Ovary (tissue), 3 donors: ENCODE results near the gene ERCC5.

ENCODE experiments used
- CTCF ChIP-seq, 3 donors: fragments of 450-650 bp in 2 of 3; fragments of 200-600 bp in 1 of 3; IDR thresholded peaks; one replicate each; pipeline versions ENCODE4 v1.5.1 to v1.8.0; 2016 to 2022; ENCODE audit warnings: antibody characterized with exemption in 3 of 3, mild to moderate bottlenecking in 1 of 3
- EP300 ChIP-seq: sonication (generic); formaldehyde crosslinking; IDR thresholded peaks from one replicate; pipeline ENCODE4 v1.6.1; 2017; ENCODE audit warnings: antibody characterized with exemption
- POLR2A ChIP-seq: fragments of 450-650 bp; IDR thresholded peaks from one replicate; pipeline ENCODE4 v1.6.1; 2017; ENCODE audit warnings: antibody characterized with exemption, mild to moderate bottlenecking, moderate library complexity
- donor health status: DM: no; HTN: no; CAD: no.

- TF ChIP-seq EP300 (no peak), CTCF (IDR thresholded peaks at IDR 0.05) (no peak), POLR2A (no peak)
Observed at GRCh38 chr13:102836471-102836870, 9.4 kb upstream of the ERCC5 start.
